ENCODE data around the gene CFAP97D2. TPM values are rescaled to one million over a fixed set of nuclear protein-coding genes. Genes with fewer than 3 reads are reported as not detected.
"Not testable (repeated sequence)": the region's sequence is repeated elsewhere in the genome, so short reads cannot be mapped to it uniquely, and the experiment has no call there.

Gene CFAP97D2
- total and polyA plus RNA-seq, 10 donors, result 0.05 TPM; not detected in 9

- 41 to 63% (median 56%) methylated on average over 3 of the region's 3 CpGs for WGBS, 5 donors
- Histone ChIP-seq H3K36me3 (no peaks in the 10 kb centered on the region), H3K27ac (no peak overlapping the region), H3K27me3 (replicated peaks in 1 of 7) (peaks cover 0 to 6% (median 0%) of the 10 kb centered on the region in 7 donors), H3K9me3 (peaks cover 0 to 33% (median 22%) of the 10 kb centered on the region in 8 donors), H3K4me3 (no peak overlapping the region), H3K4me1 (peaks cover 0 to 6% (median 0%) of the 10 kb centered on the region in 6 donors)
- TF ChIP-seq POLR2A (IDR thresholded peaks at IDR 0.05), result no peak
- TF ChIP-seq POLR2AphosphoS5 (IDR thresholded peaks at IDR 0.05), result no peak
- TF ChIP-seq CTCF (IDR thresholded peaks at IDR 0.05 in 8 of 11, conservative IDR thresholded peaks at IDR 0.05 in 3 of 11), result no peak
- intact Hi-C loops (cut with DNase I; ENCODE audit: low total_unique reads), result no loop called here
- no peak for DNase-seq
These were observed 4.5 kb upstream of the CFAP97D2 start for GRCh38 chr13:114174529-114174961.

- WGBS, 5 donors, result 85 to 91% (median 86%) methylated on average over 13 to 14 of the region's 14 CpGs
- H3K27ac ChIP-seq; H3K4me3 ChIP-seq; H3K4me1 ChIP-seq; DNase-seq; intact Hi-C loops (cut with DNase I; ENCODE audit: low total_unique reads); H3K36me3 ChIP-seq: not testable (repeated sequence)
- Histone ChIP-seq H3K9me3 (peaks cover 0 to 28% (median 22%) of the 10 kb centered on the region in 8 donors), H3K27me3 (replicated peaks in 1 of 7) (peaks cover 0 to 16% (median 0%) of the 10 kb centered on the region in 7 donors)
These were observed 2.6 kb upstream of the CFAP97D2 start for GRCh38 chr13:114176359-114176902.

- TF ChIP-seq POLR2A (IDR thresholded peaks at IDR 0.05), result no peak
- TF ChIP-seq POLR2AphosphoS5 (IDR thresholded peaks at IDR 0.05), result no peak
- no peak for TF ChIP-seq CTCF (IDR thresholded peaks at IDR 0.05 in 8 of 11, conservative IDR thresholded peaks at IDR 0.05 in 3 of 11)
- Histone ChIP-seq H3K4me3 (no peak overlapping the region), H3K27me3 (replicated peaks in 1 of 7) (peaks cover 0 to 16% (median 0%) of the 10 kb centered on the region in 7 donors), H3K36me3 (no peaks in the 10 kb centered on the region), H3K4me1 (peaks cover 0 to 6% (median 0%) of the 10 kb centered on the region in 6 donors), H3K27ac (no peak overlapping the region), H3K9me3 (peaks cover 0 to 21% (median 17%) of the 10 kb centered on the region in 8 donors)
- WGBS, 5 donors, result 53 to 69% (median 57%) methylated on average over 10 to 12 of the region's 12 CpGs
- intact Hi-C loops (cut with DNase I; ENCODE audit: low total_unique reads), result no loop called here
- no peak for DNase-seq
These were observed 1.6 kb upstream of the CFAP97D2 start for GRCh38 chr13:114177245-114178010.

- no peaks in the 10 kb centered on the region for H3K4me1 ChIP-seq
- peaks cover 0 to 3% (median 0%) of the 10 kb centered on the region in 7 donors for H3K27me3 ChIP-seq (replicated peaks in 1 of 7)
- H3K27ac ChIP-seq, result no peak overlapping the region
- no peak overlapping the region for H3K4me3 ChIP-seq
- WGBS, 5 donors, result 90 to 93% (median 92%) methylated on average over 6 to 15 of the region's 15 CpGs
- TF ChIP-seq CTCF (IDR thresholded peaks at IDR 0.05 in 8 of 11, conservative IDR thresholded peaks at IDR 0.05 in 3 of 11) (no peak), POLR2A (IDR thresholded peaks at IDR 0.05) (no peak), POLR2AphosphoS5 (IDR thresholded peaks at IDR 0.05) (no peak)
- peaks cover 0 to 28% (median 20%) of the 10 kb centered on the region in 8 donors for H3K9me3 ChIP-seq
- intact Hi-C loops (cut with DNase I; ENCODE audit: low total_unique reads), result no loop called here
- DNase-seq, result no peak
- H3K36me3 ChIP-seq, result no peaks in the 10 kb centered on the region
These were observed 6.3 kb downstream of the CFAP97D2 start for GRCh38 chr13:114185182-114185971.
